Renal cortex interstitium (tissue), 11 donors: ENCODE results near the gene DUS1L. TPM values are rescaled to one million over a fixed set of nuclear protein-coding genes. Genes with fewer than 3 reads are reported as not detected.
"Not testable (repeated sequence)": the region's sequence is repeated elsewhere in the genome, so short reads cannot be mapped to it uniquely, and the experiment has no call there.

Experiments
- DNase-seq, 11 donors: peaks; one replicate each; pipeline ENCODE4 v3.0.0-alpha.2; 2013; ENCODE audit warnings: low read depth in 9 of 11, low spot score in 4 of 11; ENCODE audit errors: extremely low read depth in 1 of 11
- polyA plus RNA-seq, 3 donors: library from polyadenylated mRNA; unstranded; fragments of 120-200 nt; gene quantifications; one replicate each; pipeline ENCODE4 v1.2.1, GENCODE V29; 2013; ENCODE audit not compliant: insufficient read length in 3 of 3

The DUS1L gene
- polyA plus RNA-seq, 3 donors = 66.2 to 92.0 (median 90.5) TPM

GRCh38 chr17:82051776-82052637, 13.6 kb downstream of the DUS1L start, which contains the start of the genes GPS1 and RFNG:
TSS of gene GPS1 (plus strand) at chr17:82051898. CDS start at chr17:82051932, 34 bp downstream.
TSS of gene RFNG (minus strand) at chr17:82051811. CDS start at chr17:82051766, 45 bp downstream.
- DNase-seq = peak in 7 of 11 donors; percentile 42 to 71 (median 58)

- DNase-seq = no peak
Observed at GRCh38 chr17:82050761-82051641, 14.6 kb downstream of the DUS1L start.

GRCh38 chr17:82050152-82050760, 15.3 kb downstream of the DUS1L start:
- DNase-seq = no peak

GRCh38 chr17:82049521-82049971, 16.1 kb downstream of the DUS1L start:
- DNase-seq = no peak

GRCh38 chr17:82049106-82049505, 16.5 kb downstream of the DUS1L start:
- DNase-seq = no peak

GRCh38 chr17:82048571-82048971, 17.0 kb downstream of the DUS1L start:
- no peak for DNase-seq

- DNase-seq = no peak
Observed at GRCh38 chr17:82047914-82048570, 17.6 kb downstream of the DUS1L start.

- no peak for DNase-seq
Observed at GRCh38 chr17:82047379-82047778, 18.2 kb downstream of the DUS1L start.

- no peak for DNase-seq
Observed at GRCh38 chr17:82046903-82047302, 18.7 kb downstream of the DUS1L start.

GRCh38 chr17:82045936-82046484, 19.6 kb downstream of the DUS1L start:
- DNase-seq = no peak

- no peak for DNase-seq
Observed at GRCh38 chr17:82043507-82043906, 22.1 kb downstream of the DUS1L start.

- DNase-seq = no peak
Observed at GRCh38 chr17:82042649-82043048, 23.0 kb downstream of the DUS1L start.

GRCh38 chr17:82041144-82041814, 24.3 kb downstream of the DUS1L start:
- no peak for DNase-seq

GRCh38 chr17:82039695-82040299, 25.8 kb downstream of the DUS1L start:
- no peak for DNase-seq

- DNase-seq = not testable (repeated sequence)
Observed at GRCh38 chr17:82038796-82039409, 26.7 kb downstream of the DUS1L start.

- DNase-seq = no peak
Observed at GRCh38 chr17:82037889-82038195, 27.8 kb downstream of the DUS1L start.
